HS-5 (cell line): ENCODE results near the gene VWA5B1.

Experiments
- DNase-seq: peaks from one replicate; pipeline ENCODE4 v3.0.0-alpha.2; 2012; ENCODE audit warnings: low read depth

The VWA5B1 gene

DNA sequence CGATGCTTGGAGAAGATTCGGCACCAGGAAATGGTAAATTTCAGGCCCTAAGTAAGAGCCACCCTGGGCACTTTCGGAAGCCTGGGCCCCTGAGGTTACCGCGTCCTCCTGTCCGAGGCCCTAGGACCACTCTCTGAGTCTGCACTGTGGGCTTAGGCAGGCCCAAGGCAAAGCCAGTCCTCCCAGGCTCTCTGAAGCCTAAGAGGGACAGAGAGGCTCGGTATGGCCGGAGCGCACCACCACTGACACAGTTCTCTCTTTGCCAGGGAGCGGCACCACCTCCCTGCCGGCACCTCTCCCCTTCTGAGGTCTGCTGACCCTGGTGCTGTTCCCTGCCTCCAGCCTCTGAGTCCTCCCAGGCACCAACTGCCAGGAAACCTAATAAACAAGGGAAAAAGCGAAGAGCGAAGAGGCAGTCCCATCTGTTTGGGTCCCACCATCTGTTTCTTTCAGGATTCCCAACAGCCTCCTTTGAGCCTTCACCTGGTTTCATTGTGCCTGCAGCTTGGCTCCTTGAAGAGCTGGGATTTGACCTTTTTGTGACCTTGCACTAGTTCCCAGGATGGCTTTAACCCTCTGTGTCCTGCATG is 57.7 kb downstream of the VWA5B1 start:
- no peak for DNase-seq

DNA sequence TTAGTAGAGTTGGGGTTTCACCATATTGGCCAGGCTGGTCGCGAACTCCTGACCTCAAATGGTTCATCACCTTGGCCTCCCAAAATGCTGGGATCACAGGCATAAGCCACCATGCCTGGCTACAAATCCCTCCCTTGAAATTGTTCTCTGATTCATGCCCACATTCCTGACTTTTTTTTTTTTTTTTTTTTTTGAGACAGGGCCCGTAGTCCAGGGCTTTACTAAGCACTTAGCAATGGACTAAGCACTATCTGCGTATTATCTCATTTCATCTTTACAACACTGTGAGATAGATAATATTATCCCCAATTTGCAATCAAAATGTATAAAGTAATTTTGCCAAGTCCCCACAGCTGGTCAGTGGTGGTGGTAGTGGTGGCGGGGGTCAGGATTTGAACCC is 58.9 kb downstream of the VWA5B1 start:
- peak; percentile 9 for DNase-seq

DNA sequence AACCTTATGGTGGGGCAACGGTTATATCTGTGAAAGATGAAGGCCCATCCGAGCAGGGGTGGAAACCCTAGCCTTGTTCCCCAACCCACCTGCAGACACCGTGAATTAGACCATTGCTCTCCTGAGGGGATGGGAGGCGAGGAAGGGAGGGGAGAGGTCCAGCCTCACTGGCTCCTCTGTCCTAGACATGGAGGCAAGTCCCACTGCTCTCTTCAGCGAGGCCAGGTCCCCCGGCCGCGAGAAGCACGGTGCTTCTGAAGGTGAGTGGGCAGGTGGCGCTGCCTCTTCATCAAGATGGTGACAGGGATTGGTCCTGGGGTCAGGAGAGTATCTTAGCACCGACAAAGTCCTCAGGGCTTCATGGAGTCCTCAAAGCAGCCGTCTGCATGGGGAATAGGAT is 59.3 kb downstream of the VWA5B1 start:
- DNase-seq, result no peak

DNA sequence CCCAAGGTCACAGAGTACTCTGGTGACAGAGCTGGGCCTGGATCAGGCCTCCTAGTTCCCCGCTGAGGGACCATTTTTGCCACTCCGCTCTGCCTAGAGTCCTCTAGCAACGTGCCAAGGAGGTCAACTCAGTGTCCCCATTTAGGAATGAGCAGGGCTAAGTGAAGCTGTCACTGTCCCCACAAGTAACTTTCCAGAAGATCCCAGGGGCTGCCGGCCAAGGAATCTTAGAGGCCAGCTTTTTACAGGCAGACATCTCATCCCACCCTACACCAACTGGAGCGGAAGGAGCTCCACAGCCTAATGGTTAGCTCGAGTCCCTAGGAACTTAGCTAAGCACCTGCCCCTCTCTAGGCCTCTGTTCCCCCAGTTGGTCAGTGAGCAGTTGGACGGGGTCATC is 59.7 kb downstream of the VWA5B1 start:
- no peak for DNase-seq

DNA sequence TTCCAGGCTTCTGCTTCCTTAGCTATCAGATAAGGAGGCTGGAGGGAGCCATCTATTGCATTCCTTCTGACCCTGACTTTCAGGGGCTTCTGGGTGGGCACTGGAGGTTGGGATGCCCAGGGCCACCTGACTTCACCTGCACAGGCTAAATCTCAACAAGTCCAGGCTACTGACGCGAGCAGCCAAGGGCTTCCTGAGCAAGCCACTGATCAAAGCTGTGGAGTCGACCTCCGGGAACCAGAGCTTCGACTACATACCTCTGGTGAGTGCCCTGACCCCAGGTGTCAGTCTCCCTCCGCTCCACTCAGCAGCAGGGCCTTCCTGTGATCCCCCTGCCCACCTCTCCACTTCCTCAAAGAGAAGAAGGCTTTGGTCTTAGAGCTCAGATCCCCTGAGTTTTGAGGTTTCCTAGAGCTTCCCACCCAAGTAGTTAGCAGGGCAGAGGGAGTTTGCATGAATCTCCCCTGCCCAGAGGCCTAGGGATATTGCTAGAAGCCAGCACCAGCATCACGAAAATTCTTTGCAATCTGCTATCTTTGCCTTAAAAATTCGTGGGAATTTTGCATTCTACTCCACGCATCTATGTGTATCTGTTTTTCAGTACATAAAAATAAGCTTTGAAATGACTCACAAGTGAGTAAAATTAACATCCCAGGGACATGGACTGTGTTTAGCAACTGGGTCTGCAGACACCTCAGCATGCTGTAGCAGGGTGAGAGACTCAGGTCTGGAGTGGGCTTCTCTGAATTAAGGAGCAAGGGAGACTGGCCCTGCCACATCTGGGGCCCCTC is 61.4 kb downstream of the VWA5B1 start:
- DNase-seq, result no peak

DNA sequence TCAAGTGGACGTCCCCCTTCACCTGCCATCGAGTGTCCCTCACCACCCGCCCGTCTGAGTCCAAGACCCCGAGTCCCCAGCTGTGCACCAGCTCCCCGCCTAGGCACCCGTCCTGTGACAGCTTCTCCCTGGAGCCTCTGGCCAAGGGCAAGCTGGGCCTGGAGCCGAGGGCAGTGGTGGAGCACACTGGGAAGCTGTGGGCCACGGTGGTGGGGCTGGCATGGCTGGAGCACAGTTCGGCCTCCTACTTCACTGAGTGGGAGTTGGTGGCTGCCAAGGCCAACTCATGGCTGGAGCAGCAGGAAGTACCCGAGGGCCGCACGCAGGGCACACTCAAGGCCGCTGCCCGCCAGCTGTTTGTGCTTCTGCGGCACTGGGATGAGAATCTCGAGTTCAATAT is 63.2 kb downstream of the VWA5B1 start:
- DNase-seq, result no peak

DNA sequence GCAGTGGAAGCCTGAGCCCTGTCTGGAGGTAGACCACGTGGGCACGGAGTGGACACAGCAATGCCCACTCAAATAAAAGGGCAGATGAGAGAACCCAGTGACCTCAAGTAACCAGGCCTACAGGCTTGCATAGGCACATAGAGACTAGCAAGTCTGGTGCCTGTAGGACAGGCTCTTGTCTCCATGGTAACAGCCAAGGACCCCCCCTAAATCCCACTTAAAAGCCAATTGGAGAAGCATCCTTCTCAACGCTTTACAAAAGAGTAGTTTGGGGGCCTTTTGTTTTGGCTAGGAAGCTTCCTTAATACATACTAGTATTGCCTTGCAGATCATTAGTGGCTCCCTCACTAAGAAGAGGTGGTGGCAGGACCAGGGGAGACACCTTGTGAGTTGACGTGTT is 63.9 kb downstream of the VWA5B1 start:
- no peak for DNase-seq

DNA sequence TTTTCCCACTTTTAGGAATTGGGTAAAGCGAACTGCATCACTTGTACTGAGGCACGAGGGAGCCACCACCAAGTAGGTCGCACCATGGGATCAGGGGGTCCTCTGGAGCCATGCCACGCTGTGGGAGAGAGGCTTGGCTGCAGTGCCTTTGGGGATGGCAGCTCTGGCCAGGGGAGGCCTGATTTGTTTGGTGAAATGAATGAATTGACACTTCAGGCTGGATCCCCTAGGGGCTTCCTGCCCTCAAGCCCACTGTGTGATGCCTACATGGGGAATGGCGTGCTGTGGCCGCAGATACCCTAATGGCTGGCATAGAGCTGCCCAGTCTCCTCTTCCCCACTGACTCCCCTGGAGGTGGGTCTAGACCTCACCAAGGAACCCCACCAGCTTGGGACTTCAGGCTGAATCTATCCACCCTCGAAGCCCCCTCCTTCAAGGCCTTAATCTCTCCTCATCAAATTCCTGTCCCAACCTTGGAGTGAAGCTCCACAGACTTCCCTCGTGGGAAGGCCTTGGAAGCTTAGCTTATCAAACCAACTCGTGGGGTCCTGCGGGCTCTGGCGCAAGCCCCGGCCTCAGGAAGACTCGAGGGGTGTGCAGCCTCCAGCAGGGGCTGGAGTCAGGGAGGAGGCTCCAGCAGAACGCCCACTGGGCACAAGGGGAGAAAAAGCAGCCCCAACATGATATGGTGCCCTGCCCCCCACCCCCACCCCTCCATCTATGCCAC is 64.6 kb downstream of the VWA5B1 start:
- DNase-seq, result no peak

DNA sequence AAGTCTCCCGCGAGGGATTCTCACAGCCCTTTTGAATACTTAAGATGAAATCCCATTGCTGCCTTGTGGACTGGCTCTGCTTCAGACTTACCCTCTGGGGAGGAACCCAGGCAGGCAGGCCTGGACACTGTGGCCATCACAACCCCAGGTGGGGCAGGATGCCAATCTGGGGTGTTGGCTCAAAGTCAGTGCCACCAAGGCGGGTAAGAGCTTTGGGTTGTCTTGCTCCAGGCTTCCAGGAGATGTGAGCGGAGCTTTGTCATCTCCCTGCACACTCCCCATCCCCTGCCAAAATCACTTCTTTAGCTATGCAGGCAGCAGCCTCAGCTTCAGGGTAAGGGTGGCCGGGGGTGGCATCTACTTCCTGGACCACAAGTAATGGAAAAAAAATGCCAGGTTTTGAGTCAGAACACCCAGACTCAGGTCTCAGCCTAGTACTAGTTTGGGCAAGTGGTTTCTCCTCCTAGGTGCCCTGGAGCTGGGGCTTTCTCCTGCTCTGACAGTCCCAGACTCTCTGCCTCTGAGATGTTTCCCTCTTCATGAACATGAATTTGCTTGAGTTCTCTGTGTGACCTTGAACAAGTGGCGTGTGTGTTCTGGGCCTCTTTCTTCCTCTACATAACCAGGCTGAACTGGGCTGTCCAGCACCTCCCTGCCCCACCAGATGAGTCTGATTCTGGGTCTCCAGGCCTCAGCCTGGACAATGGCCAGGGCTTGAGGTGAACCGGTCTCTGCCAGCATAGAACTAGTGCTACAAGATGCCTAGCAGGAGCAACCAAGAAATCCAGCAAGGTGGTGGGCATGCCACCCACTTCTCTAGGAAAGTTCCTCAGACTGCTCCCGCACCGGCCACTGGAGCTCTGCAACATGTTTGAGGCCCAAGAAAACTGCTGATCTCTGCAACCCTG is 65.4 kb downstream of the VWA5B1 start:
- no peak for DNase-seq

DNA sequence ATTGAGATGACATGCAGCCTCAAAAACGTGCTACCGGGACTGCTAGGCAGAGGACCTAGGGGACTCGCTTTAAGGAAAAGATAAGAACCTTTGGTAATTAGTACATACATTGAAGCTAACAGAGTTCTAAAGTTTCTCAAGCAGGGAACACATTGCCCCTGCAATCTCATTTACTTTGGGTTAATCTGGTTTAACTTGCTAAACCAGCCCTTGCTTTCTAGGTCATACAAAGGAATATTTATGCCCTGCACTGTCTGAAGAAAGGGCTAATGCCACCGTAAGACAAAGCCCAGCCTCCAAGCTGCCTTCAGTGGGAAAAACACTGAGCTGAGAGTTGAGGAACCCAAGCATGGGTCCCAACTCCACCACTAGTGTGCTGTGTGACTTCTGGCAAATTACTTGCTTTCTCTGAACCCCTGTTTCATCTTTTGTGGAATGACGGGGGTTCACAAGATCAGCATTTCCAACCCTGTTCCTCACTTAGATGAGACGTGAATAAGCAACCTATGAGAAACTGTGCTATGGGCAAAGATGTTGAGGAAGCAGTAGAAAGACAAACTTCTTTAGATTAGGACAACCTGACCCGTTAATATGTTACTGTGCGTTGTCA is 66.3 kb downstream of the VWA5B1 start:
- no peak for DNase-seq

DNA sequence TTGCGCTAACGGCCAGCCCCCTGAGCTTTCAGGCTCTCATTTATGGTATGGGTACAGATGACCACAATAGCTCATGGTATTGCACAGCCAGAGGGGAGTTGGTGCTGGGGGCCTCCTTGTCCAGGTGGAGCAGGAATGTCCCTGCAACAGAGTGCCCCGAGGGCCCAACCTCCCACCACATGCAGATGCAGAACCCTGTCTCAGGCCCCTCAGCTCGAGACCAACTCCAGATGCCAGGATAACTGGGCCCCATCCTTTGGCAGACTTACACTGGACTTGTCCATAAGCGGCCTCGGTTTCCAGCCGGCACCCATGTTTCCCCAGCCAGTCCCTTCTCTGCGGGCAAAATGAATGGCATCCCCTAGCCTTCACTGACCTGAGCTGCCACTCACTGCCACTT is 67.1 kb downstream of the VWA5B1 start:
- DNase-seq, result no peak

DNA sequence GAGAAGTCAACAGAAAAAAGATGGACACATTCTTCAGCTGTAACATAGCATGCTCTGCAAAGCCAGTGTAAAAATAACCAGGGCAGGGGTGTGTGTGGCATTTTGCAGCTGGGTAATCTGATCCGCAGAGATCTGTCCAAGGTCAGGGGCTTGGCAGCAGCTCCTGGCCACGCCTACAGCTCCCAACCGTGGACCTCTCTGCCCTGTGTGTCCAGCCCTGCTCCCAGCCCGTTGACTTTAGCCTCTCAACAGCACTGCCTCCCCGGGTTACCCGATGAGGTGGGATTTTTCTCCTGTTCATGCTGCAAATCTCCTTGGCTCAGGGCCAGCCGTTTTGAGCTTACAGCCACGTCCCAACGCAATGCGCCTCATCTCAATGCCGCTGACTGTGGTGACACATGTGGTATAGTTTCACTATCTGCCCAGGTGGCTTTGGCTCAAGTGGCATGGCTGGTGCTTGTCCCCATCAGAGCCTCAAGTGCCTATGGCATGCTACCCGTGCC is 68.1 kb downstream of the VWA5B1 start:
- DNase-seq, result no peak

DNA sequence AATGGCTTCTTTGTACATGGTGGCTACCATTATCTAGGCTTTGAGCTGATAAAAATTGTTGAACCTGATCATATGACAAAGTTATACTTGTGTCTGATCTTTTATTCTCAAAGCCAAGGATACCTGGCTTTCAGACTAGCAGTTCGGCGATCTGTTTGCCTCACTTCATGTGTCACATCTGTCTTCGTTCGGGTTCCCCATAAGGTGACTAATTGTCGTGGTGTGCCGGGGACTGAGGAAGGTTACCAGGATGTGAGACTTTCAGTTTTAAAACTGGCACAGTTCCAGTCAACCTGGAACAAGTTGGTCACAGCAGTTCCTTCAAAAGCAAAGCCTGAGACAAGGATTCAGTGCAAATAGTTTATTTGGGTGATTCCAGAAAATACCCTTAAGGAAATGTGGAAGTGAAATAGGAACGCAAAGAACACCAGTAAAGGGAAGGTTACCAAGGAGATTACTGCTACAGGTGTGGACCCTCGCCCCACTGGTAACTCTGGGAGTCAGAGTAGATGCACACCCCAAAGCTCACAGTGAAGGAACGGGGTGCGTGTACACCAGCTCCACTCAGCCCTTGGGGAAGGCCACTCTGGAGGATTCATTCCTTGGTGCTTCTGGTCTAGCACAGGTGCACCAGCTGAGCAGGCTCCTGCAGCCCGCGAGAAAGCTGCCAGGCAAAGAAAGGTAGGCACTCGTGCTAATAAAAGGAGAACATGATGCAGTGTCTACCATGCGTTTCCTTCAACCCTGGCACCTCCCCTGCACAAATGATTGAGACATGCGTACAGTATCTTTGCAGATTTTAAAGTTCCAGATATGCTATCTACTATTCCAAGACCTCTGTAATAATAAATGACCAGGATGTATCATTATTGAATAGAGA is 69.0 kb downstream of the VWA5B1 start:
- DNase-seq, result no peak

DNA sequence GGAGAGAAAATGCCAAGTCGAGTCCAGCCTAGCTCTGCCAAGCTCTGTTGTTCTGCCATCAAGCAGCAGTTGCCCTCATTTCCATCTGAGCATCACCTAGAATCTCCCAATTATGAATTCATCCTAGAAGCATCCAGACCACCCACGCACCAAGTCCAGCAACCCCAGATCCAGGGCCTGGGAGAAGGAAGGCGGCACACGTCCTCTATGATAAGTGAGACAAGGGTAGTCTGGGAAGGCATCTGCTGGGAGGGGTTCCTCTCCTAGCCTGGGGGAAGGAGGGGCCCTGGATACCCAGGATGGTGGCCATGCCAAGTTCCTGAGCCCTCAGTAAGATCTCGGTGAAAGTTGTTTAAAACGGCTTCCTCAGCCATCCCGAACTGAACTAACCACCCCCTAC is 70.7 kb downstream of the VWA5B1 start:
- no peak for DNase-seq

DNA sequence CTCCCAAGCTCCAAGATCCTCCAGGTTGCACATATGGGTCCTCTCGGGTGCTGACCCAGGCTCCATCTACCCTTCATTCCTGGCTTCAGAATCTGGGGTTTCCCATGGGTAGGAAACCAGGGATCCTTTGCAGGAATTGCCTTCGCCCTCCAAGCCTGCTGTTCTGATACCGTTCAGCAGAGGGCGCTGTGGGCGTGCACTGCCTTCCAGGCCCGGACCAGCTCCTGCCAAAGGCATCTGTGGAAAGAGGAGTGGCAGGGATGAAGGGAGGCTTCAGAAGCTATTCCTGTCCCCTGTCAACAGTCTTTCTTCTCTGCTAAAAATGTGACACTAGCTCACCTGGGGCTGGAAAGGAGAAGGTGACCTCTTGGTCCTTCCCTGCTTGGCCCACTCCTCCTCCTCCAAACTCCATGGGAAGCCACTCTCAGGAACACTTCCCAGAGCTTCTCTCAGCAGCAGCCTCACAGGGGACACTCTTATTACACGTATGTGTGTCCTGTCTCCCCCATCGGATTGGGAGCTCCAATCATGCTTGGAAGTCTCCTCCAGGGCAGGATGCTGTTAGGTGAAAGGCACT is 71.2 kb downstream of the VWA5B1 start:
- DNase-seq, result peak; percentile 13

DNA sequence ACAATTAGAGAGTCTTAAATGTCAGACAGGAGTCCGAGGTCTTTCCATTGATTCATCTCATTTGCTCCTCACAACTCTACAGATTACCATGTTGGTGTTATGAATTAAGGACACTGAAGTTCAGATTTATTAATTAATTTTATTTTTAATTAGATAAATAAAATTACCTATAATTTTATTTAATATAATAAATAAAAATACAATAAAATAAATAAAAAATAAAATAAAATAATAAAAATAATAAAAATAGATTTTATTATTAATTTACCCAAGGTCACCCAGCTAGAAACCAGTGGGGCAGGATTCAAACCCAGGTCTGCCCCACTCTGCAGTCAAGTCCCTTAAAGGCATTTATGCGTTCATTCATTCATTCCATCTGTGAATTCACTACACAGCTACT is 72.2 kb downstream of the VWA5B1 start:
- no peak for DNase-seq

DNA sequence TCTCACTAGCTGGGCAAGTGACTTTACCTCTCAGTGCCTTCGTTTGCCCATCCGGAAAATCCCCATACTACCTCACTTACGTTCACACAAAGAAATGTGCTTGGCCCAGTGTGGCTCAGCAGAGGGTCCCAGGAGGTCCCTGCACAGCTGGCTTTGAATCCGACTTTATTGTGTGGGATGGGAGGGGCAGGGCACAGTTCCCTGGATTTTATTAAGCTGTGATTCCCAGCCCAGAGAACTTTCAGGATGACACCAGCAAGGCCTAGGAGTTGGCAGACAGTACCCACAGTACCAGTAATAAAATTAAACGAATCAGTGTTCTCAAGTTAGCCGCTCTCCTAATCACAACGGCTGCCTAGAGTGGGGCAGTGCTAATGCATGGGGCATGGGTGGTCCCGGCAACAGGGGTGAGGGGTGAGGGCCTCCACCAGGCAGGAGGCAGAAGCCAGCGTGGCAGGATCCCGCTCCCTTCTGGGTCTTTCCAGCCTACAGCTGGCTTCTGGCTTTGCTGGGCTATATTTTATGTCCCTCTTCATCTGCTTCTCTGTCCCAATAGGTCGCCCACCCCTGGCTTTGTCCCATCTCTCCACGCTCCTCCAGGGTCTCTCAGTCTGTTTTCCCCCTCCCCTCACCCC is 74.9 kb downstream of the VWA5B1 start:
- DNase-seq, result no peak

DNA sequence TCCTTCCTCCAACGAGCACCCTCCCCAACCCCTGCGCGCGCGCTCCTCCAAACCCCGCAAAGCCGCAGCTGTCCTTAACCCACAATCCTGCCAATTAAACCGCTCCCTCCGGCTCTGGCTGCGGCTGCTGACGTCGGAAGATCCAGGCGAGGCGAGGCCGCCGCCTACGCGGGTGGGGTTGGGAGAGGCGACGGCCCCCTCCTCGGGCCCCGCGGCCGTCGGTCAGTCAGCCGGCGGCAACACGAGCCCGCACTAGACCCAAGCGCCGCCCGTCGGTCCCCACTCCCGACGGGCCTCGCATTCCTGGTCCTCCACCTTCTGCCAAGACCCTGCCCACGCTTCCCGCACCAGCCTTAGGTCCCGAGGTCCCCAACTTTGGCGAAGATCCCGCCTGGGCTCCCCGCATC is 75.4 kb downstream of the VWA5B1 start:
- DNase-seq, result no peak

DNA sequence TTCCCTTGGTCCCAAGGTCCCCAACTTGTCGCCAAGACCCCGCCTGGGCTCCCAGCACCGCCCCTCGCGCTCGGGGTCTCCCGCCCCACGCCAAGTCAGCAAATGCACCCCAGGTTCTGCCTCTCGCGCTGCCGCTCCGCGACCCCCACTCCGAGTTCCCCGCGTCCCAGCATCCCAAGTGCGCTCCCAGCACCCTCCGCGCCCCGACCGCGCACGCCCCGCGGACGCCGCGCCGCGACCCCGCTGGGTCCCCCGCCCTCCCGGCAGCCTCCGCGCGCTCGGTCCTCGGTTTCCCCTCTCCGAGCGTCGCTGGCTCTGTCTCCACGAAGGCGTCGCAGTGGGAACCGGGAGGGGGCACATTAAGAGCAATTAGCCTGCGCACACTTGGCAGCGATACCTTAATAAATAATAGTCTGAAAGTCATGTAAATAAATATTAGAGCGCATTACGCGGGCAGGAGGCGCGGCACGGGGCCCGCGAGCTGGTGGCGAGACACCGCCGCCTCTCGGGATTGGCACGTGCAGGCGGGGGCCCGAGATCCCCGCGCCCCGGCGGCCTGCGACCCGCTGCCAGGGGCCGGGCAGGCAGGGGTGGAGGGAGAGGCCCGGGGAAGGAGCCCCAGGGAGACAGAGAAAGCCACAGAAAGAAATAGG is 75.9 kb downstream of the VWA5B1 start:
- no peak for DNase-seq
